IPS-20b (cell line): ENCODE results near the gene MBLAC1.
A peak's percentile ranks its signal among the peaks of the same experiment; 100 is the strongest.

ENCODE experiments used
- H3K27ac ChIP-seq: one replicate; pipeline ENCODE4 v1.5.1; 2013; ENCODE audit warnings: low read length
- H3K27me3 ChIP-seq: 2 replicates; pipeline ENCODE4 v1.6.1; 2013; ENCODE audit warnings: mild to moderate bottlenecking, low read length, inconsistent platforms; ENCODE audit not compliant: insufficient read depth
- H3K36me3 ChIP-seq: 2 replicates; pipeline ENCODE4 v1.6.1; 2013; ENCODE audit warnings: low read depth, mild to moderate bottlenecking, inconsistent platforms, low read length, moderate library complexity; ENCODE audit not compliant: insufficient read depth
- H3K4me1 ChIP-seq: 2 replicates; pipeline ENCODE4 v1.6.1; 2013; ENCODE audit warnings: mild to moderate bottlenecking, control low read depth, inconsistent platforms, low read length, moderate library complexity; ENCODE audit not compliant: insufficient read depth
- H3K4me3 ChIP-seq: 2 replicates; pipeline ENCODE4 v1.5.1; 2013; ENCODE audit warnings: mild to moderate bottlenecking, low read length, inconsistent platforms
- H3K9ac ChIP-seq: 2 replicates; pipeline ENCODE4 v1.6.1; 2013; ENCODE audit warnings: low read depth, mild to moderate bottlenecking, inconsistent platforms, low read length, moderate library complexity
- H3K9me3 ChIP-seq: 2 replicates; pipeline ENCODE4 v1.6.1; 2013; ENCODE audit warnings: mild to moderate bottlenecking, low read depth, low read length, inconsistent platforms; ENCODE audit not compliant: insufficient read depth

The MBLAC1 gene

GRCh38 chr7:100100420-100101015 lies 26.2 kb upstream of the MBLAC1 start:
- Histone ChIP-seq H3K27me3 (no peaks in the 10 kb centered on the region), H3K4me3 (peak overlapping the region; percentile 96), H3K36me3 (peaks cover 69% of the 10 kb centered on the region), H3K27ac (peak overlapping the region; percentile 100), H3K4me1 (0 out of 2 replicates have a peak, but pooled peaks cover 2% of the 10 kb centered on the region), H3K9ac (peak overlapping the region; percentile 100), H3K9me3 (no peaks in the 10 kb centered on the region)

- H3K27ac ChIP-seq = peak within 1 kb of the TSS; percentile 100
- no peaks in the 10 kb centered on the region for H3K9me3 ChIP-seq
- peak within 1 kb of the TSS; percentile 100 for H3K9ac ChIP-seq
- H3K4me1 ChIP-seq = 0 out of 2 replicates have a peak, but pooled peaks cover 2% of the 10 kb centered on the region
- peak within 1 kb of the TSS; percentile 96 for H3K4me3 ChIP-seq
- peaks cover 69% of the 10 kb centered on the region for H3K36me3 ChIP-seq
- no peaks in the 10 kb centered on the region for H3K27me3 ChIP-seq
These were observed 25.5 kb upstream of the MBLAC1 start, which contains the start of the genes AP4M1 and MCM7 for GRCh38 chr7:100101016-100101862. Gene AP4M1, plus strand, starts transcription at chr7:100101643. Its CDS starts 72 bp downstream, at chr7:100101715. Gene MCM7, minus strand, starts transcription at chr7:100101397. Its CDS starts 103 bp downstream, at chr7:100101294.

- H3K36me3 ChIP-seq = peaks cover 66% of the 10 kb centered on the region
- H3K9ac ChIP-seq = peak overlapping the region; percentile 100; the same call in 1 of the 2 replicates
- no peaks in the 10 kb centered on the region for H3K27me3 ChIP-seq
- H3K4me3 ChIP-seq = peak overlapping the region; percentile 96; the same call in 1 of the 2 replicates
- H3K27ac ChIP-seq = no peak overlapping the region
- H3K4me1 ChIP-seq = 0 out of 2 replicates have a peak, but pooled peaks cover 2% of the 10 kb centered on the region
- no peaks in the 10 kb centered on the region for H3K9me3 ChIP-seq
These were observed 23.6 kb upstream of the MBLAC1 start for GRCh38 chr7:100102950-100103840.

- H3K9me3 ChIP-seq = no peaks in the 10 kb centered on the region
- peaks cover 68% of the 10 kb centered on the region for H3K36me3 ChIP-seq
- 0 out of 2 replicates have a peak, but pooled peaks cover 2% of the 10 kb centered on the region for H3K4me1 ChIP-seq
- no peak overlapping the region for H3K27ac ChIP-seq
- no peaks in the 10 kb centered on the region for H3K27me3 ChIP-seq
- H3K9ac ChIP-seq = no peak overlapping the region
- no peak overlapping the region for H3K4me3 ChIP-seq
These were observed 21.2 kb upstream of the MBLAC1 start for GRCh38 chr7:100105534-100105933.

GRCh38 chr7:100106633-100107032 lies 20.1 kb upstream of the MBLAC1 start:
- Histone ChIP-seq H3K4me3 (no peak overlapping the region), H3K36me3 (peaks cover 79% of the 10 kb centered on the region), H3K9ac (no peak overlapping the region), H3K27ac (no peak overlapping the region), H3K9me3 (no peaks in the 10 kb centered on the region), H3K27me3 (no peaks in the 10 kb centered on the region), H3K4me1 (0 out of 2 replicates have a peak, but pooled peaks cover 2% of the 10 kb centered on the region)

GRCh38 chr7:100107125-100107737 lies 19.5 kb upstream of the MBLAC1 start:
- no peak overlapping the region for H3K9ac ChIP-seq
- H3K36me3 ChIP-seq = peaks cover 84% of the 10 kb centered on the region
- no peak overlapping the region for H3K4me3 ChIP-seq
- no peaks in the 10 kb centered on the region for H3K27me3 ChIP-seq
- no peaks in the 10 kb centered on the region for H3K9me3 ChIP-seq
- no peak overlapping the region for H3K27ac ChIP-seq
- H3K4me1 ChIP-seq = 0 out of 2 replicates have a peak, but pooled peaks cover 2% of the 10 kb centered on the region

- H3K9me3 ChIP-seq = no peaks in the 10 kb centered on the region
- no peak overlapping the region for H3K4me3 ChIP-seq
- H3K4me1 ChIP-seq = no peaks in the 10 kb centered on the region
- no peak overlapping the region for H3K9ac ChIP-seq
- H3K27ac ChIP-seq = no peak overlapping the region
- peaks cover 91% of the 10 kb centered on the region for H3K36me3 ChIP-seq
- H3K27me3 ChIP-seq = no peaks in the 10 kb centered on the region
These were observed 18.9 kb upstream of the MBLAC1 start for GRCh38 chr7:100107890-100108289.

- Histone ChIP-seq H3K27ac (no peak overlapping the region), H3K9ac (no peak overlapping the region), H3K27me3 (no peaks in the 10 kb centered on the region), H3K36me3 (peaks cover 91% of the 10 kb centered on the region), H3K4me1 (no peaks in the 10 kb centered on the region), H3K9me3 (no peaks in the 10 kb centered on the region), H3K4me3 (no peak overlapping the region)
These were observed 17.1 kb upstream of the MBLAC1 start for GRCh38 chr7:100109521-100110163.

- no peak overlapping the region for H3K27ac ChIP-seq
- H3K4me1 ChIP-seq = no peaks in the 10 kb centered on the region
- H3K4me3 ChIP-seq = no peak overlapping the region
- peaks cover 79% of the 10 kb centered on the region for H3K36me3 ChIP-seq
- H3K27me3 ChIP-seq = no peaks in the 10 kb centered on the region
- no peaks in the 10 kb centered on the region for H3K9me3 ChIP-seq
- H3K9ac ChIP-seq = no peak overlapping the region
These were observed 15.6 kb upstream of the MBLAC1 start for GRCh38 chr7:100111156-100111555.

- Histone ChIP-seq H3K4me1 (no peaks in the 10 kb centered on the region), H3K27me3 (no peaks in the 10 kb centered on the region), H3K9ac (no peak overlapping the region), H3K36me3 (peaks cover 74% of the 10 kb centered on the region), H3K27ac (no peak overlapping the region), H3K4me3 (no peak overlapping the region), H3K9me3 (no peaks in the 10 kb centered on the region)
These were observed 14.9 kb upstream of the MBLAC1 start for GRCh38 chr7:100111914-100112313.
